ENCODE measurements around the gene HK1. TPM values are rescaled to one million over a fixed set of nuclear protein-coding genes. Genes with fewer than 3 reads are reported as not detected.

The HK1 gene
- polyA plus RNA-seq, 4 donors, result 3.8 to 21.8 (median 9.1) TPM

GRCh38 chr10:69413221-69413865 lies 135.0 kb downstream of the HK1 start:
- Histone ChIP-seq H3K27me3 (ENCODE audit: control insufficient read depth in 3 of 3, insufficient read depth in 3 of 3, low read length in 3 of 3) (no peaks in the 10 kb centered on the region), H3K9me3 (ENCODE audit: control insufficient read depth in 2 of 2, insufficient read depth in 1 of 2, low read depth in 1 of 2, low read length in 1 of 2) (no peaks in the 10 kb centered on the region), H3K27ac (ENCODE audit: low read depth in 1 of 3, low read length in 2 of 3) (no peak overlapping the region), H3K4me1 (ENCODE audit: control insufficient read depth in 3 of 3, insufficient read depth in 2 of 3, low read depth in 1 of 3, low read length in 2 of 3) (peaks cover 0 to 18% (median 4%) of the 10 kb centered on the region in 3 donors), H3K4me3 (ENCODE audit: low read depth in 1 of 3, low read length in 3 of 3) (no peak overlapping the region), H3K36me3 (ENCODE audit: control insufficient read depth in 3 of 3, insufficient read depth in 2 of 3, low read depth in 1 of 3, low read length in 3 of 3) (no peaks in the 10 kb centered on the region)
- FAIRE-seq, result no peak
- peak in 1 of 2 donors; percentile 64 for DNase-seq
- 13 to 50% (median 36%) methylated on average over 12 to 13 of the region's 13 CpGs for WGBS, 3 donors

GRCh38 chr10:69414036-69415018 lies 136.0 kb downstream of the HK1 start:
- Histone ChIP-seq H3K4me3 (ENCODE audit: low read depth in 1 of 3, low read length in 3 of 3) (peak overlapping the region in 1 of 3 donors; percentile 4), H3K9me3 (ENCODE audit: control insufficient read depth in 2 of 2, insufficient read depth in 1 of 2, low read depth in 1 of 2, low read length in 1 of 2) (no peaks in the 10 kb centered on the region), H3K27ac (ENCODE audit: low read depth in 1 of 3, low read length in 2 of 3) (no peak overlapping the region), H3K36me3 (ENCODE audit: control insufficient read depth in 3 of 3, insufficient read depth in 2 of 3, low read depth in 1 of 3, low read length in 3 of 3) (no peaks in the 10 kb centered on the region), H3K27me3 (ENCODE audit: control insufficient read depth in 3 of 3, insufficient read depth in 3 of 3, low read length in 3 of 3) (no peaks in the 10 kb centered on the region), H3K4me1 (ENCODE audit: control insufficient read depth in 3 of 3, insufficient read depth in 2 of 3, low read depth in 1 of 3, low read length in 2 of 3) (peaks cover 0 to 20% (median 6%) of the 10 kb centered on the region in 3 donors)
- FAIRE-seq, result no peak
- WGBS, 3 donors, result 90 to 91% (median 91%) methylated on average over 20 of the region's 20 CpGs
- no peak for DNase-seq

- FAIRE-seq (no peak), DNase-seq (no peak)
- H3K36me3 ChIP-seq (ENCODE audit: control insufficient read depth in 3 of 3, insufficient read depth in 2 of 3, low read depth in 1 of 3, low read length in 3 of 3), result no peaks in the 10 kb centered on the region
- peaks cover 0 to 26% (median 6%) of the 10 kb centered on the region in 3 donors for H3K4me1 ChIP-seq (ENCODE audit: control insufficient read depth in 3 of 3, insufficient read depth in 2 of 3, low read depth in 1 of 3, low read length in 2 of 3)
- 77 to 85% (median 84%) methylated on average over 11 to 13 of the region's 13 CpGs for WGBS, 3 donors
- peak overlapping the region in 1 of 3 donors; percentile 4 for H3K4me3 ChIP-seq (ENCODE audit: low read depth in 1 of 3, low read length in 3 of 3)
- H3K9me3 ChIP-seq (ENCODE audit: control insufficient read depth in 2 of 2, insufficient read depth in 1 of 2, low read depth in 1 of 2, low read length in 1 of 2), result no peaks in the 10 kb centered on the region
- H3K27ac ChIP-seq (ENCODE audit: low read depth in 1 of 3, low read length in 2 of 3), result no peak overlapping the region
- no peaks in the 10 kb centered on the region for H3K27me3 ChIP-seq (ENCODE audit: control insufficient read depth in 3 of 3, insufficient read depth in 3 of 3, low read length in 3 of 3)
Measured at GRCh38 chr10:69415049-69415448, 136.8 kb downstream of the HK1 start.

- Histone ChIP-seq H3K36me3 (ENCODE audit: control insufficient read depth in 3 of 3, insufficient read depth in 2 of 3, low read depth in 1 of 3, low read length in 3 of 3) (no peaks in the 10 kb centered on the region), H3K9me3 (ENCODE audit: control insufficient read depth in 2 of 2, insufficient read depth in 1 of 2, low read depth in 1 of 2, low read length in 1 of 2) (no peaks in the 10 kb centered on the region), H3K27ac (ENCODE audit: low read depth in 1 of 3, low read length in 2 of 3) (peak overlapping the region in 1 of 3 donors; percentile 18), H3K4me3 (ENCODE audit: low read depth in 1 of 3, low read length in 3 of 3) (peak overlapping the region in 1 of 3 donors; percentile 4), H3K4me1 (ENCODE audit: control insufficient read depth in 3 of 3, insufficient read depth in 2 of 3, low read depth in 1 of 3, low read length in 2 of 3) (peaks cover 0 to 26% (median 6%) of the 10 kb centered on the region in 3 donors), H3K27me3 (ENCODE audit: control insufficient read depth in 3 of 3, insufficient read depth in 3 of 3, low read length in 3 of 3) (no peaks in the 10 kb centered on the region)
- 91 to 95% (median 92%) methylated on average over 10 of the region's 10 CpGs for WGBS, 3 donors
- FAIRE-seq, result no peak
- DNase-seq, result no peak
Measured at GRCh38 chr10:69415951-69416350, 137.7 kb downstream of the HK1 start.

- Histone ChIP-seq H3K9me3 (ENCODE audit: control insufficient read depth in 2 of 2, insufficient read depth in 1 of 2, low read depth in 1 of 2, low read length in 1 of 2) (no peaks in the 10 kb centered on the region), H3K4me3 (ENCODE audit: low read depth in 1 of 3, low read length in 3 of 3) (peak within 1 kb of the TSS in 1 of 3 donors; percentile 4), H3K36me3 (ENCODE audit: control insufficient read depth in 3 of 3, insufficient read depth in 2 of 3, low read depth in 1 of 3, low read length in 3 of 3) (no peaks in the 10 kb centered on the region), H3K27ac (ENCODE audit: low read depth in 1 of 3, low read length in 2 of 3) (peak within 1 kb of the TSS; percentile 0 to 46 (median 5)), H3K27me3 (ENCODE audit: control insufficient read depth in 3 of 3, insufficient read depth in 3 of 3, low read length in 3 of 3) (no peaks in the 10 kb centered on the region), H3K4me1 (ENCODE audit: control insufficient read depth in 3 of 3, insufficient read depth in 2 of 3, low read depth in 1 of 3, low read length in 2 of 3) (peaks cover 0 to 26% (median 6%) of the 10 kb centered on the region in 3 donors)
- WGBS, 3 donors, result 23 to 67% (median 43%) methylated on average over 9 to 10 of the region's 10 CpGs
- FAIRE-seq (no peak), DNase-seq (no peak)
Measured at GRCh38 chr10:69416695-69417094, 138.4 kb downstream of the HK1 start, which contains the start of gene TACR2. TACR2 (minus strand) TSS chr10:69416918; CDS start chr10:69416323, 595 bp downstream.

- H3K4me1 ChIP-seq (ENCODE audit: control insufficient read depth in 3 of 3, insufficient read depth in 2 of 3, low read depth in 1 of 3, low read length in 2 of 3), result peaks cover 0 to 28% (median 6%) of the 10 kb centered on the region in 3 donors
- H3K36me3 ChIP-seq (ENCODE audit: control insufficient read depth in 3 of 3, insufficient read depth in 2 of 3, low read depth in 1 of 3, low read length in 3 of 3), result no peaks in the 10 kb centered on the region
- peak overlapping the region; percentile 0 to 46 (median 5) for H3K27ac ChIP-seq (ENCODE audit: low read depth in 1 of 3, low read length in 2 of 3)
- H3K27me3 ChIP-seq (ENCODE audit: control insufficient read depth in 3 of 3, insufficient read depth in 3 of 3, low read length in 3 of 3), result no peaks in the 10 kb centered on the region
- WGBS, 3 donors, result 66 to 83% (median 67%) methylated on average over 11 of the region's 11 CpGs
- DNase-seq (no peak), FAIRE-seq (no peak)
- H3K9me3 ChIP-seq (ENCODE audit: control insufficient read depth in 2 of 2, insufficient read depth in 1 of 2, low read depth in 1 of 2, low read length in 1 of 2), result no peaks in the 10 kb centered on the region
- no peak overlapping the region for H3K4me3 ChIP-seq (ENCODE audit: low read depth in 1 of 3, low read length in 3 of 3)
Measured at GRCh38 chr10:69417542-69417941, 139.2 kb downstream of the HK1 start.

- no peak for FAIRE-seq
- Histone ChIP-seq H3K36me3 (ENCODE audit: control insufficient read depth in 3 of 3, insufficient read depth in 2 of 3, low read depth in 1 of 3, low read length in 3 of 3) (no peaks in the 10 kb centered on the region), H3K4me1 (ENCODE audit: control insufficient read depth in 3 of 3, insufficient read depth in 2 of 3, low read depth in 1 of 3, low read length in 2 of 3) (peaks cover 0 to 28% (median 6%) of the 10 kb centered on the region in 3 donors)
Measured at GRCh38 chr10:69418052-69418752, 139.9 kb downstream of the HK1 start.

More at GRCh38 chr10:69418052-69418752, 139.9 kb downstream of the HK1 start:
- WGBS, 3 donors, result 36 to 53% (median 52%) methylated on average over 8 of the region's 8 CpGs
- Histone ChIP-seq H3K4me3 (ENCODE audit: low read depth in 1 of 3, low read length in 3 of 3) (no peak overlapping the region), H3K27me3 (ENCODE audit: control insufficient read depth in 3 of 3, insufficient read depth in 3 of 3, low read length in 3 of 3) (no peaks in the 10 kb centered on the region), H3K9me3 (ENCODE audit: control insufficient read depth in 2 of 2, insufficient read depth in 1 of 2, low read depth in 1 of 2, low read length in 1 of 2) (no peaks in the 10 kb centered on the region), H3K27ac (ENCODE audit: low read depth in 1 of 3, low read length in 2 of 3) (peak overlapping the region in 2 of 3 donors; percentile 24 to 46)
- DNase-seq, result peak; percentile 72 to 77

Measured in small intestine (tissue), 7 donors.